Measurements from ENCODE around the gene PDGFD. TPM values are rescaled to one million over a fixed set of nuclear protein-coding genes. Genes with fewer than 3 reads are reported as not detected.

PDGFD gene
- total RNA-seq, 1 donor from 2014 or later: 37.1 TPM

Other genes starting within 250 kb of the PDGFD start
- gene DDI1, start 127.5 kb downstream of the PDGFD start, total RNA-seq: not detected

Data from mesenteric fat pad (tissue), 1 donor.